ENCODE measurements around the gene XKR7. TPM values are rescaled to one million over a fixed set of nuclear protein-coding genes. Genes with fewer than 3 reads are reported as not detected.

The XKR7 gene
- total RNA-seq, 1 donor from 2014 or later: 0.48 TPM

DNA sequence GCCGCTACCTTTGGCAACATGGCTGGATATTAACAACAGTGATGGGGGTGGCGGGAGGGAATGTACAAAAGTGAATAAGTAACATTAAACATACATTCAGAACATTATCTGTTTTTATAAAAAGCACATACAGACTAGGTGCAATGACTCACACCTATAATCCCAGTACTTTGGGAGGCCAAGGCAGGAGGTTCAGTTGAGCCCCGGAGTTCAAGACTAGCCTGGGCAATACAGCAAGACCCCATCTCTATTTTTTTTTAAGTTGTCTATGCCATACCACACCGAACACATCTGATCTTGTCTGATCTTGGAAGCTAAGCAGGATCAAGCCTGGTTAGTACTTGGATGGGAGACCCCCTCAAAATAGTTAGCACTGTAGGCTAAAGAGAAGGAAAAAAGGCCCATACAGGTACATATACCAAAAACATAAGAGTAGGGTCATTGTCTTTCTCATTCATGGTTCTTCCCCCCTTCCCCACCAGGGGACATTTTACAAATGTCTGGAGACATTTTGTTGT, 82.4 kb downstream of the XKR7 start:
- Histone ChIP-seq H3K9ac (ENCODE audit: low read length) (no peak overlapping the region), H4K20me1 (ENCODE audit: insufficient read depth, low read length) (no peaks in the 10 kb centered on the region), H3K36me3 (ENCODE audit: insufficient read depth, low read length) (no peaks in the 10 kb centered on the region), H3K4me2 (ENCODE audit: low read length) (no peak overlapping the region), H3K9me3 (ENCODE audit: insufficient read depth, low read depth, low read length) (no peaks in the 10 kb centered on the region), H3K79me2 (ENCODE audit: insufficient read depth, low read length) (no peaks in the 10 kb centered on the region), H3K27me3 (ENCODE audit: insufficient read depth, low read length) (peaks cover 60% of the 10 kb centered on the region), H3K27ac (ENCODE audit: low read depth, low read length) (no peak overlapping the region), H2AFZ (ENCODE audit: low read depth, low read length) (no peak overlapping the region), H3K4me3 (ENCODE audit: insufficient read depth, low read depth, low read length) (no peak overlapping the region), H3K4me1 (ENCODE audit: insufficient read depth, low read length) (no peaks in the 10 kb centered on the region)
- Mint-ChIP-seq H3K4me1 (ENCODE audit: low read depth, unreplicated experiment) (no peaks in the 10 kb centered on the region), H3K27me3 (ENCODE audit: low read depth, unreplicated experiment) (peaks cover 46% of the 10 kb centered on the region), H3K27ac (ENCODE audit: unreplicated experiment) (no peak overlapping the region), H3K9me3 (ENCODE audit: unreplicated experiment) (peaks cover 17% of the 10 kb centered on the region), H3K36me3 (ENCODE audit: low read depth, unreplicated experiment) (peaks cover 3% of the 10 kb centered on the region), H3K4me3 (ENCODE audit: unreplicated experiment) (peak overlapping the region; percentile 20)
- DNase-seq (ENCODE audit: low read depth) (no peak), FAIRE-seq (no peak)
- TF ChIP-seq, protein P1, sequence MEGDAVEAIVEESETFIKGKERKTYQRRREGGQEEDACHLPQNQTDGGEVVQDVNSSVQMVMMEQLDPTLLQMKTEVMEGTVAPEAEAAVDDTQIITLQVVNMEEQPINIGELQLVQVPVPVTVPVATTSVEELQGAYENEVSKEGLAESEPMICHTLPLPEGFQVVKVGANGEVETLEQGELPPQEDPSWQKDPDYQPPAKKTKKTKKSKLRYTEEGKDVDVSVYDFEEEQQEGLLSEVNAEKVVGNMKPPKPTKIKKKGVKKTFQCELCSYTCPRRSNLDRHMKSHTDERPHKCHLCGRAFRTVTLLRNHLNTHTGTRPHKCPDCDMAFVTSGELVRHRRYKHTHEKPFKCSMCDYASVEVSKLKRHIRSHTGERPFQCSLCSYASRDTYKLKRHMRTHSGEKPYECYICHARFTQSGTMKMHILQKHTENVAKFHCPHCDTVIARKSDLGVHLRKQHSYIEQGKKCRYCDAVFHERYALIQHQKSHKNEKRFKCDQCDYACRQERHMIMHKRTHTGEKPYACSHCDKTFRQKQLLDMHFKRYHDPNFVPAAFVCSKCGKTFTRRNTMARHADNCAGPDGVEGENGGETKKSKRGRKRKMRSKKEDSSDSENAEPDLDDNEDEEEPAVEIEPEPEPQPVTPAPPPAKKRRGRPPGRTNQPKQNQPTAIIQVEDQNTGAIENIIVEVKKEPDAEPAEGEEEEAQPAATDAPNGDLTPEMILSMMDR (IDR thresholded peaks at IDR 0.05; ENCODE audit: insufficient read depth, low read depth, low read length): no peak
- TF ChIP-seq EZH2 (IDR thresholded peaks at IDR 0.05; ENCODE audit: insufficient read depth, low read length): no peak

DNA sequence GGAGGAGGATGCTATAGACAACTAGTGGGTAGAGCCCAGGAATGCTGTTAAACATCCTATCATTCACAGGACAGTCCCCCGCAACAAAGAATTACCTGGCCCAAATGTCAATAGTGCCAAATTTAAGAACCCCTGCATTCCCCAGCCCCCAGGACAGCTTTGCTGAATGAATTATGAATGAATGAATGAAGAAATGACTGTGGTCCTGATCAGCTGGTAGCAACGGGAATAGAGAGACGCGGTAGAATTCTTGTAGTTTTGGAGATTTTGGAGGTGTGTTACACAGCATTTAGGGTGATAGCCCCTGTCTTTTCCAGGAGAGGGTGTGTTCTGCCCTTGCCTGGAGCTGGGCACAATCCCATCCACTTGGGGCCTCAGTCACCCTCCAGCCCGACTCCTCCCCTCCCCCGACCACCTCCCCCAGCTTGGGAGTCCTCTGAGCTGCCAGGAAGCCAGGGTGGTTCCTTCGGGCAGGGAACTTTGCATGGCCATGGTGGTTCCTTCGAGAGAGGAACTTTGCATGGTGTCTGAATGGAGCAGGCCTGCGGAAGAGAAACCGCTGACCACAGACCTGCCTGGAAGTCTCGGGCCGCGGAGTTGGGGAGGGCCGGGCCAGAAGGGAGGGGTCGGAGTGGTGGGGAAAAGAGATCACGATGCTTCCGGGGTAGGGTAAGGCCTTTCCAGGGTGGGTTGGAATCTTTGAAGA, 83.1 kb downstream of the XKR7 start:
- H3K27me3 Mint-ChIP-seq (ENCODE audit: low read depth, unreplicated experiment): peaks cover 46% of the 10 kb centered on the region
- Histone ChIP-seq H3K27me3 (ENCODE audit: insufficient read depth, low read length) (peaks cover 59% of the 10 kb centered on the region), H3K27ac (ENCODE audit: low read depth, low read length) (no peak overlapping the region), H3K4me1 (ENCODE audit: insufficient read depth, low read length) (no peaks in the 10 kb centered on the region), H3K79me2 (ENCODE audit: insufficient read depth, low read length) (no peaks in the 10 kb centered on the region), H4K20me1 (ENCODE audit: insufficient read depth, low read length) (no peaks in the 10 kb centered on the region), H3K4me2 (ENCODE audit: low read length) (no peak overlapping the region), H3K9me3 (ENCODE audit: insufficient read depth, low read depth, low read length) (no peaks in the 10 kb centered on the region), H2AFZ (ENCODE audit: low read depth, low read length) (no peak overlapping the region), H3K4me3 (ENCODE audit: insufficient read depth, low read depth, low read length) (no peak overlapping the region), H3K9ac (ENCODE audit: low read length) (no peak overlapping the region), H3K36me3 (ENCODE audit: insufficient read depth, low read length) (no peaks in the 10 kb centered on the region)
- no peak for FAIRE-seq
- peak overlapping the region; percentile 20 for H3K4me3 Mint-ChIP-seq (ENCODE audit: unreplicated experiment)
- H3K9me3 Mint-ChIP-seq (ENCODE audit: unreplicated experiment): peaks cover 17% of the 10 kb centered on the region
- no peak for DNase-seq (ENCODE audit: low read depth)
- H3K4me1 Mint-ChIP-seq (ENCODE audit: low read depth, unreplicated experiment): no peaks in the 10 kb centered on the region
- H3K36me3 Mint-ChIP-seq (ENCODE audit: low read depth, unreplicated experiment): peaks cover 3% of the 10 kb centered on the region
- H3K27ac Mint-ChIP-seq (ENCODE audit: unreplicated experiment): no peak overlapping the region
- no peak for TF ChIP-seq EZH2 (IDR thresholded peaks at IDR 0.05; ENCODE audit: insufficient read depth, low read length)
- TF ChIP-seq, protein P1 (IDR thresholded peaks at IDR 0.05; ENCODE audit: insufficient read depth, low read depth, low read length): no peak

DNA sequence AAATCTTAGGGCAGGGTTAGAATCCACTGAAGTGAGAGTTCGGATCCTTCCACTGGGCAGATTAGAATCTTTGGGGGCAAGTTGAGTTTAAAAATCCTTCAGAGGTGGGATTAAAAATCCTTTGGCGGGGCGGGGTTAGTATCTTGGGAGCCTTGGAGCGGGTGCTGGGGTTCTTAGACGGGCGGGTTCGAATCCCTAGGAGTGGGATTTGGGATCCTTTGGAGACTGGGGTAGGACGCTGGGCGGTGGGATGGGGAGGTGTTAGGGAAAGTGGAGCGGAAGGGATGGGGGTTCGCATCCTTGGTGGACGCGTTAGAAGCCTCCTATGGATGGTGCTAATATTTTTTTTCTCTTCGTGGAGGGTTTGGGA, 83.8 kb downstream of the XKR7 start:
- no peak for FAIRE-seq
- peaks cover 46% of the 10 kb centered on the region for H3K27me3 Mint-ChIP-seq (ENCODE audit: low read depth, unreplicated experiment)

More for the DNA sequence above, 83.8 kb downstream of the XKR7 start:
- Histone ChIP-seq H3K9me3 (ENCODE audit: insufficient read depth, low read depth, low read length) (no peaks in the 10 kb centered on the region), H3K4me2 (ENCODE audit: low read length) (no peak overlapping the region), H3K27me3 (ENCODE audit: insufficient read depth, low read length) (peaks cover 58% of the 10 kb centered on the region), H2AFZ (ENCODE audit: low read depth, low read length) (no peak overlapping the region), H3K36me3 (ENCODE audit: insufficient read depth, low read length) (no peaks in the 10 kb centered on the region), H3K9ac (ENCODE audit: low read length) (no peak overlapping the region), H3K27ac (ENCODE audit: low read depth, low read length) (no peak overlapping the region), H3K79me2 (ENCODE audit: insufficient read depth, low read length) (no peaks in the 10 kb centered on the region), H4K20me1 (ENCODE audit: insufficient read depth, low read length) (no peaks in the 10 kb centered on the region), H3K4me3 (ENCODE audit: insufficient read depth, low read depth, low read length) (no peak overlapping the region), H3K4me1 (ENCODE audit: insufficient read depth, low read length) (no peaks in the 10 kb centered on the region)
- H3K4me1 Mint-ChIP-seq (ENCODE audit: low read depth, unreplicated experiment): no peaks in the 10 kb centered on the region
- H3K36me3 Mint-ChIP-seq (ENCODE audit: low read depth, unreplicated experiment): peaks cover 3% of the 10 kb centered on the region
- no peak overlapping the region for H3K27ac Mint-ChIP-seq (ENCODE audit: unreplicated experiment)
- peak; percentile 77 for TF ChIP-seq EZH2 (IDR thresholded peaks at IDR 0.05; ENCODE audit: insufficient read depth, low read length)
- TF ChIP-seq, protein P1 (IDR thresholded peaks at IDR 0.05; ENCODE audit: insufficient read depth, low read depth, low read length): no peak
- no peak overlapping the region for H3K4me3 Mint-ChIP-seq (ENCODE audit: unreplicated experiment)
- peaks cover 17% of the 10 kb centered on the region for H3K9me3 Mint-ChIP-seq (ENCODE audit: unreplicated experiment)
- DNase-seq (ENCODE audit: low read depth): no peak
